NCI-H524 treated with DMSO at 0.1 percent for 48 hours (cell line): Measurements from ENCODE around the gene PARD3.
"Not testable (repeated sequence)": the region's sequence is repeated elsewhere in the genome, so short reads cannot be mapped to it uniquely, and the experiment has no call there.

Experiments used
- DNase-seq: peaks from one replicate; lab custom pipeline; 2025; lab: John Stamatoyannopoulos, UW

The PARD3 gene

DNA sequence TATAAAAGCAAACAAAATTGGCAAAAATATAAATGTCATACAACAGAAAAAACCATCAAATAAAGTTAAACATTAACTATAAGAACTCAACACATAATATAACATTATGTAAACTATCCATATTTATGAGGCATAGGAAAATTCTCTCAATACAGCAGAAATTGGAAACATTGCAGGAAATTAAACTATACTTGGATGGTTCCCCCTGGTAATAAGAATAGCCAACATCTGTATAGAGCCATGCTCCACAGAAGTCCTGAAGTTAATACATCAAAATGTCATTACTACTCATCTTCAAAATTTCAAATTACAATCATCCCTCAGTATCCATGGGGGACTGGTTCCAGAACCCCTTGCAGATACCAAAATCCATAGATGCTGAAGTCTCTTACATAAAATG, 350.5 kb downstream of the PARD3 start:
- no peak for DNase-seq

GRCh38 chr10:34464000-34464399, 351.1 kb downstream of the PARD3 start:
- DNase-seq, result no peak

DNA sequence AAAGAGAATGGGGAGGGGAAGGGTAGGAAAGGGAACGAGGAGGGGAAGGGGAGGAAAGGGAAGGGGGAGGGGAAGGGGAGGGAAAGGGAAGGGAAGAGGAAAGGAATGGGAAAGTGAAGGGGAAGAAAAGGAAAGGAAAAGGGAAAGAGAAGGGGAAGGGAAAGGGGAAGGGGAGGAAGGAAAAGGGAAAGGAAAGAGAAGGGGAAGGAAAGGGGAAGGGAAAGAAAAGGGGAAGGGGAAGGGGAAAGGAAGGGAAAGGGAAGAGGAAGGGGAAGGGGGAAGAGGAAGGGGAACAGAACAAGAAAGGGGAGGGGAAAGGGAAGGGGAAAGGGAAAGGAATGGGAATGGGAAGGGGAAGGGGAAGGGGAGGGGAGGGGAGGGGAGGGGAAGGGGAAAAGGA, 352.1 kb downstream of the PARD3 start:
- DNase-seq, result no peak

DNA sequence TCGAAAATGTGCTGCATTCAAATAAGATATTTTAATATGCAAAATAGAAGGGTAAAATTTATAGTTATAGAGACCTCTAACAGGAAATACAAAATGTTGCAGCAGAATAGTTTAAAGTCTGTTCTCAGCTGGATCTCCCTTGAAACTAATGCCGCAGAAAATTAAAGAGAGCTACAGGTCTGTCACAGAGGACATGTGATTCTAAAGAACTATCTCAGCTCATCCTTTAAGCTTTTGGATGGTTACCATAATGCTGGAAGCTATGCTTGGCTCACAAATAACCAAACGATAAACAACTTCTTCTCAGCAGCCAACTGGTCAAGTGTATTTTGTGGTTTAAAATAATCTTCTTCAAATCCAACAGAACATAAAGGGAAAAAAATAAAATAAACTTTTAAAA, 353.0 kb downstream of the PARD3 start:
- DNase-seq, result no peak

- no peak for DNase-seq
These were observed 360.4 kb downstream of the PARD3 start for GRCh38 chr10:34454590-34455261.

GRCh38 chr10:34449836-34450235, 365.3 kb downstream of the PARD3 start:
- DNase-seq, result no peak

DNA sequence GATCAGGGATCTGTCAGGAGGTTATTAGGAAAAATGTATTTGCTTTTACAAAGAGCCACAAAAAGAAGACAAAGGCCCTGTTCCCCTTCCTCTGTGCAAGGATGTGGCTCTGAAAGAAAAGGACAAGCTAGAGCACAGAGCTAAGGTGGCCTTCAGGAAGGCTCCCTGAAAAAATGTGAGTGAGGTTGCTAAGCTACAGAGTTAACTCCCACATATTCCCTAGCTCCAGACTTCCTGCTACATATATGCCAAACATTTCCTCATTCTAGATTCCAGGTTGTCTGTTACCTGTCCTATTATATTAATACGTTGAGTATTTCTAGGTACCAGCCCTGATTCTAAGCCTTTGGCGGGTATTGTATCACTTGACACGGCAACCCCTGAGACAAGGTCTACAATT, 369.0 kb downstream of the PARD3 start:
- no peak for DNase-seq

GRCh38 chr10:34444223-34445183, 370.6 kb downstream of the PARD3 start:
- no peak for DNase-seq

GRCh38 chr10:34439386-34439785, 375.7 kb downstream of the PARD3 start:
- not testable (repeated sequence) for DNase-seq

DNA sequence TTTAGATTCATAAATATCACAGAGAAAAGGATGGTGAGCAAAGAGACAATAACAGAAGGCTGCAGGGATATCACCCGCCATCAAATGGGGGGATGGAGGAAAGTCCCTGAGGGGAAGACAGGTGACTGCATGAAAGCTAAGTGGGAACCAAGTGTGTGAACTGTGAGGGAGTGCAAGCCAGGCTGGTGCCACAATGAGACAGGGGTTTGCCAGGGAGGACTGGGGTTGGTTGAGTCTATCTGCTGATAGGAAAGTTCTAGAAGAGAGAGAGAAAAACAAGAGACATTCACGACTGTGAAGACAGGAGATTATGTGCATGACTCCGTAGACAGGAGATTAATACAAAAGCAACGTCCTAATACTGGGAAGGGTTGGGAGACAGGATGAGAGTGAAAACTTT, 376.4 kb downstream of the PARD3 start:
- DNase-seq, result no peak

- no peak for DNase-seq
These were observed 377.2 kb downstream of the PARD3 start for GRCh38 chr10:34437906-34438305.

GRCh38 chr10:34434119-34434594, 380.9 kb downstream of the PARD3 start:
- no peak for DNase-seq

DNA sequence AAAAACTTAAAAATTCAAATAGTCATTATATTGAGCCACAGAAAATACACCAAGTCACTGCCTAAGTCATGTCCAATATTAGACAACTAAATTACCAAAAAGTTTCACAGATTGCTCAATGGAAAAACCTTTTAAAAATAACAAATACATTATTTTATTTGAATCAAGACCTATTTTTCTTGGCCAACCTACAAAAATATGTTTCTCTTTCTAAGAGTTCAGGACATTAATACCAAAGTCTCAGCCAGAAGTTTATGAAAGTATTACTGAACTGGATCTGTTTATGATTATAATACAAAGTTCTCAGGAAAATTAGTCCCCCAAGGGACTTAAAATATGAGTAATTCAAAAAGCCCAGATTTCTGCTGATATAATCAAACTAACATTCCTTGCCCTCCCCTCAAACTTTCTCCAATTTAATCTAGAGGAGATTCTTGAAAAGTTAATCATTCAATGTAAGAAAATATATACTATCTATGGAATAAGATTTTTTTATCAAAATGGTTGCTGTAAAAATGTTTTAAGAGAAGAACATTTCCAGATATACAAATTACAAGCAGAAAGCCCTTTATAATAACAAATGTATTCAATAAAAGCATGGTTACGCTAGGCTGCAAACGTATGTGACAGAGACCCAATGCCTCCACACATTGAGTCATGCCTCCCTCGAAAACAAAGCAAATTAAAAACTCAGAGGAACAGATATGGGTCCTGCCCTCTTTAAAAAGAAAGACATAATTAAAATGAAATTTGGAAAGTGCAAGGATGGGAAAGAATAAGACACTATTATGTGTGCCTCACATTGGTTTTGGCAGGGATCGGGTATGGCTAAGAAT, 381.6 kb downstream of the PARD3 start:
- DNase-seq, result no peak

DNA sequence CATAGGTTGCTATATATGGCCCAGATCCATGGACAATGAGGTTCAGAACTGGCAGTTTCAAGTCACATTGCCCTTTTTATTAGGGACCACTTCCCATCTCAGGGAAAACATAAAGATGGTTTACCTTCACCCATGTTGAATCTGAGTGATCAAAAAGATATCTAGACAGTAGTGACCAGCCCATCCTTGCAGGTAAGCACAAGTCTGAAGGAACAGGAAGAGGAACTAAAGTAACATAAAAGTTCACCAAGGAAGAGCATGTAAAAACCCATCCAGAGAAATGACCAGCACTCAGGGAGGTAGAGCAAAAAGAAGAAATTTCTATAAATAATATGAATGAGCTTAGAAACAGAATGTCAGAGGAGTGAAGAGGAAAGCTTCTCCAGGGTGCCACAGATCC, 382.5 kb downstream of the PARD3 start:
- no peak for DNase-seq

DNA sequence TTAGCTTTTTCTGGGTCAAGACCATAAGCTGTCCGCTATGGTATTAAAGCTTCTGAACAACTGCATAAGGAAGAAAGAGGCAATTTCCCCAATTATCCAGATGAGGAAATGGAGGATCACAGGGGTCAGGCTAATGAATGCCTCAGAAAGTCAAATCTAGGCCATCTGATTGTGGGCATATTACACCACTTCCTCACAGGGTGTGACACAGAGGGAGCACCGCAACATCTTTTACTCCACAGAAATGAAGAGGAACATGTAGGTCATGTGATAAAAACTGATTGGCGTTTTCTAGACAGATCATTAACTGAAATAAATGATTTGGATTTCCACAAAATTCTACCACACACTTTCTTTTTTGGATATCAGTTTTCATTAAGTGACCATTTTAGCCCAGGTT, 384.4 kb downstream of the PARD3 start:
- DNase-seq, result no peak

- no peak for DNase-seq
These were observed 386.6 kb downstream of the PARD3 start for GRCh38 chr10:34428501-34428900.

DNA sequence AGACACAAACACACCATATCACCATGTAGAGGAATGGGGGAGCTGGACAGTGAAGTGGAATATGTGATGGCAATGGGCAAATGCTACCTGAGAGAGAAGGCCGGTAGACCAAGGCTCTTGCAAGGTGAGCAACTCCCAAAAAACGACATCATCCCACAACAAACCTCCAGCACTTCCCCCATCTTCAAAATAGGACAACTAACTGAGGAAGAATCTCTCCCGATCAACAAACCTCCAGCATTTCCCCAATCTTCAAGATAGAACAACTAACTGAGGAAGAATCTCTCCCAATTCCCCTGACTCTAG, 387.2 kb downstream of the PARD3 start:
- DNase-seq, result no peak

DNA sequence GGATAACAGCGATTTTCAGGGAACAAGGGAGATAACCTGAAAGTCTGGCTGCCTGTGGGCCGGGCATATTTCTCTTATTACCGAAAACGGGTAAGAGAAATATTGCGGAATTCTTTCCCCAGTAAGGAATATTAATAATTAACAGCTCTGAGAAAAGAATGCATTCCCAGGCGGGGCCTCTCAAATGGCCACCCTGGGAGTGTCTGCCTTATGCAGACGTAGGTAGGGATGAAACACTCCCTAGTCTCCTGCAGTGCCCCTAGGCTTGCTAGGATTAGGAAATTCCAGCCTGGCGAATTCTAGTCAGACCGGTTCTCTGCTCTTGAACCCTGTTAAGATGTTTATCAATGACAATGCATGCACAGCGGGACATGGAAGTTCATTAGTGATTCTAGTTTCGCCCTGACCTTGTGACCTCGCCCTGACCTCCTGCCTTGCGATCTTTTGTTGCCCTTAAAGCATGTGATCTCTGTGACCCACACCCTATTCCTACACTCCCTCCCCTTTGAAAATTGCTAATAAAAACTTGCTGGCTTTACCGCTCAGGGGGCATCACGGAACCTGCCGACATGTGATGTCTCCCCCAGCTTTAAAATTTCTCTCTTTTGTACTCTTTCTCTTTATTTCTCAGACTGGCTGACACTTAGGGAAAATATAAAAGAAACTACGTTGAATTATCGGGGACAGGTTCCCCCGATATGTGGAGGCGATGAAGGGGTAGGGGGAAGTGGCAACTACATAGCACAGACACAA, 387.8 kb downstream of the PARD3 start:
- not testable (repeated sequence) for DNase-seq

DNA sequence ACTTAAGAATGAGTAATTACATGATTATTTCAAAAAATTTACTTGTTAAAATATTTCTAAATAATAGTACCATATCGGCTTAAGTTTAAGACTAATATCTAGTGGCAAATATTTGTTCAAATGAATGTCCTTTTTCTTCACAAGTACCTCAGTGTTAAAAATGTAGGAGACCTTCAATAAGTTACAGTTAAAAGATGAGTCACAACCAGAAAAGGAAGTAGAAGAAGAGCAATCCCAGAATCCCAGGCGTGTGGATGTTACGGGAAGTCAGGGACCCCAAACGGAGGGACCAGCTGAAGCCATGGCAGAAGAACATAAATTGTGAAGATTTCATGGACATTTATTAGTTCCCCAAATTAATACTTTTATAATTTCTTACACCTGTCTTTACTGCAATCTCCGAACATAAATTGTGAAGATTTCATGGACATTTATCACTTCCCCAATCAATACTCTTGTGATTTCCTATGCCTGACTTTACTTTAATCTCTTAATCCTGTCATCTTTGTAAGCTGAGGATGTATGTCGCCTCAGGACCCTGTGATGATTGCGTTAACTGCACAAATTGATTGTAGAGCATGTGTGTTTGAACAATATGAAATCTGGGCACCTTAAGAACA, 388.4 kb downstream of the PARD3 start:
- not testable (repeated sequence) for DNase-seq

GRCh38 chr10:34426041-34426440, 389.1 kb downstream of the PARD3 start:
- DNase-seq, result no peak
